Right lobe of liver (tissue), 6 donors: ENCODE measurements around the gene ADAM8. TPM values are rescaled to one million over a fixed set of nuclear protein-coding genes. Genes with fewer than 3 reads are reported as not detected.

Source experiments
- ATAC-seq, 4 donors: fragments of 200-7000 bp; cut with Tn5 transposase; one replicate each; pipeline ENCODE4 v1.9.1; 2020; ENCODE audit warnings: mild to moderate bottlenecking in 4 of 4, moderate library complexity in 4 of 4
- DNase-seq, 3 donors: peaks; one replicate each; pipeline ENCODE4 v3.0.0-alpha.2; 2020
- H3K27ac ChIP-seq, 3 donors: fragments of 200-600 bp; one replicate each; pipeline ENCODE4 v1.8.0; 2022
- H3K27me3 ChIP-seq, 2 donors: fragments of 200-600 bp; one replicate each; pipeline ENCODE4 v1.8.0; 2022
- H3K36me3 ChIP-seq, 4 donors: fragments of 200-600 bp; sonication (generic) in 1 of 4; one replicate each; pipeline versions ENCODE4 v1.5.1 to v1.8.0; 2017 to 2022; ENCODE audit warnings: control low read depth in 1 of 4
- H3K4me1 ChIP-seq, 4 donors: fragments of 200-600 bp; sonication (generic) in 1 of 4; one replicate each; pipeline versions ENCODE4 v1.5.1 to v1.8.0; 2017 to 2022; ENCODE audit warnings: control low read depth in 1 of 4
- H3K4me3 ChIP-seq, 3 donors: fragments of 200-600 bp; one replicate each; pipeline ENCODE4 v1.8.0; 2022
- H3K9me3 ChIP-seq, 4 donors: fragments of 200-600 bp; sonication (generic) in 1 of 4; one replicate each; pipeline versions ENCODE4 v1.5.1 to v1.8.0; 2017 to 2022; ENCODE audit warnings: control low read depth in 1 of 4
- CTCF ChIP-seq, 4 donors: fragments of 200-600 bp in 3 of 4; fragments of 450-650 bp in 1 of 4; IDR thresholded peaks; one replicate each; pipeline versions ENCODE4 v1.5.1 to v1.8.0; 2016 to 2022; ENCODE audit warnings: antibody characterized with exemption in 4 of 4, mild to moderate bottlenecking in 2 of 4
- POLR2A ChIP-seq: fragments of 450-650 bp; IDR thresholded peaks from one replicate; pipeline ENCODE4 v1.6.1; 2017; ENCODE audit warnings: antibody characterized with exemption, mild to moderate bottlenecking
- WGBS: methylation state at CpG from one replicate; pipeline ENCODE4 v1.1.6; 2018; ENCODE audit warnings: low coverage, low lambda C conversion rate; ENCODE audit not compliant: insufficient coverage; ENCODE audit errors: missing lambda C conversion rate; 5-methylcytosine and 5-hydroxymethylcytosine counted together
- intact Hi-C, 2 donors: fragments of 100-400 bp; cut with DNase I; formaldehyde crosslinking; loops; one replicate each; pipeline versions ENCODE4 v1.11.2 to v1.14.1; 2022
- total RNA-seq, 6 experiments: library from RNA; depleted of rRNA in 2 of 6; stranded (reverse); fragments of >200 nt in 2 of 6; fragmentation: NEBNext Ultra II Directional in 3 of 6; extraction: Animal tissue kit (Norgen Biotek cat#: 25700) in 3 of 6; gene quantifications; one replicate each; pipeline versions ENCODE4 v1.1.0 to v1.2.4, GENCODE V29; 2016 to 2023
- donor health status: DM: no; HTN: yes; CAD: no.
- donor health status: DM: no; HTN: no; CAD: no.
- donor health status: DM: no; HTN: no; CAD: no.
- donor health status: DM: no; HTN: yes; CAD: no.
- donor health status: DM: no; HTN: yes; CAD: no.

ADAM8 gene
- total RNA-seq, 6 experiments from 2014 or later = 2.6 to 8.8 (median 5.2) TPM

- no peaks in the 10 kb centered on the region for H3K4me1 ChIP-seq
Observed at GRCh38 chr10:133271521-133272300, 5.0 kb downstream of the ADAM8 start.

DNA sequence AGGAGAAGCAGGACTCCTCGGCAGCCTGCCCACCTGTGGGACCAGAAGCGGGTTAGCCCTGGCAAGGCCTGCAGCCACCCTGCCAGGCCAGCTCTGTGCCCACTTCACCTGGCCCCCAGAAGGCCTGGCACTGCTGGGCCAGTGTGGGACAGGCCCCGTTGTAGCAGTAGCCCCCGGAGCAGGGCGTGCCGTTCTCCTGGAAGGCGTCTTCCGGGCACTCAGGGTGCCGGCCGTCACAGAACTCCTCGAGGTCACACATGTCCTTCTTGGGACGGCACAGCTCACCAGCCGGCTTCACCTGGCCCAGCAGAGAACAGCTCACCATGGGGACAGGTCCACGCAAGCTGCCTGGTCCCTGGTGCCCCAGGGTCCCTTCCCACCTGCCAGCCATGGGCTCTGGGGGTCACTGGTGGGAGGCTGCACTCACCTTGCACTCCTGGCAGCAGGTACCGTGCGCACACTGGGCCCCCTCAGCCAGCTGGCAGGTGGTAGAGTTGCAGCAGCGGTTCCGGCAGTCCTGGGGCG lies 5.8 kb downstream of the ADAM8 start:
- ATAC-seq = no peak
- intact Hi-C loops = no loop called here
- no CpG with 5 or more reads among the region's 19 CpGs for WGBS
- no peak for TF ChIP-seq POLR2A
- no peak for TF ChIP-seq CTCF (IDR thresholded peaks at IDR 0.05)
- H3K27me3 ChIP-seq = no peaks in the 10 kb centered on the region
- peaks cover 0 to 3% (median 0%) of the 10 kb centered on the region in 4 donors for H3K36me3 ChIP-seq
- H3K27ac ChIP-seq = no peak overlapping the region
- DNase-seq = no peak
- no peak overlapping the region for H3K4me3 ChIP-seq
- H3K4me1 ChIP-seq = no peaks in the 10 kb centered on the region
- no peaks in the 10 kb centered on the region for H3K9me3 ChIP-seq

More at GRCh38 chr10:133271521-133272300, 5.0 kb downstream of the ADAM8 start:
- Histone ChIP-seq H3K27me3 (no peaks in the 10 kb centered on the region), H3K4me3 (no peak overlapping the region), H3K36me3 (peaks cover 0 to 3% (median 0%) of the 10 kb centered on the region in 4 donors), H3K27ac (no peak overlapping the region), H3K9me3 (no peaks in the 10 kb centered on the region)
- TF ChIP-seq POLR2A (no peak), CTCF (IDR thresholded peaks at IDR 0.05) (no peak)
- ATAC-seq (no peak), DNase-seq (no peak)
- intact Hi-C loops = no loop called here
- no CpG with 5 or more reads among the region's 35 CpGs for WGBS

DNA sequence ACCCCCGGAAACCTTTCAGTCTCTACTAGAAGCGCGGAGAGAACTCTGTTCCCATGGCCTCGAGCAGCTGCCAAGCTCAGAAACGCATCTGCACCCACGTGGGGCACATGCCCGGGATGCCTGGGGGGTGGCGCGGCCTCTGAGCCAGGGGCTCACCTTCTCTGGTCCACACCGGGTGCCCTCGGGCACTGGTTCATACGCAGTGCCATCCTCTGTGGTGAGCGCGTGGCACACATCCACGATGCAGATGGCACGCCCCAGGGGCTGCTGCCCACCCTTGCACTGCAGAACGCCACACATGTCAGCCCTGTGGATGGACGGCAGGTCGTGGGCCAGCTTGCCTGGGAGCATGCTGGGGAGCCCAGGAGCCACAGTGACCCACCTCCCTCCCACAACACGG lies 6.5 kb downstream of the ADAM8 start:
- Histone ChIP-seq H3K4me1 (no peaks in the 10 kb centered on the region), H3K36me3 (peaks cover 0 to 3% (median 0%) of the 10 kb centered on the region in 4 donors), H3K9me3 (no peaks in the 10 kb centered on the region), H3K27me3 (no peaks in the 10 kb centered on the region), H3K4me3 (no peak overlapping the region), H3K27ac (no peak overlapping the region)
- ATAC-seq (no peak), DNase-seq (no peak)
- no CpG with 5 or more reads among the region's 20 CpGs for WGBS
- TF ChIP-seq POLR2A (no peak), CTCF (IDR thresholded peaks at IDR 0.05) (no peak)
- intact Hi-C loops = no loop called here

DNA sequence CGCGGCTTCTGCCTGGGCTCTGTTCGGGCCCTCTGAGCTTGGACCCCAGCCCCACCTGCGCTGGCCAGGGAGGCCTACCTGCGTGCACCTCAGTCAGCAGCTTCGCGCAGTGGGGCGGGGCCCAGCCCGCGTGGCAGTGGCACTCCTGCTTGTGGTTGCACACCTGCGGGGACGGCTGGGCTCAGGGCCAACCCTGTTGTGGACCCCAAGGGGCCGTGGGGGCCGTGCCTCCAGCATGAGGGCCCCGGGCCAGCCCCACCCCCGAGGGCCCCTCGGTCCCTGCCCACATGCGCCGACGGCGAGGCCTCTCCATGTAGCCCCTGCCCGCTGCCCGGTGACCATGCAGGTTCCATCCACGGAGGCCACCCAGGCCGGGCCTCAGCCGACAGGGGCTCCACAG lies 7.3 kb downstream of the ADAM8 start:
- intact Hi-C loops = no loop called here
- Histone ChIP-seq H3K36me3 (peaks cover 0 to 3% (median 0%) of the 10 kb centered on the region in 4 donors), H3K4me3 (no peak overlapping the region), H3K9me3 (no peaks in the 10 kb centered on the region), H3K27me3 (no peaks in the 10 kb centered on the region), H3K27ac (no peak overlapping the region), H3K4me1 (no peaks in the 10 kb centered on the region)
- TF ChIP-seq CTCF (IDR thresholded peaks at IDR 0.05) = no peak
- WGBS = no CpG with 5 or more reads among the region's 26 CpGs
- ATAC-seq (no peak), DNase-seq (no peak)
